Neural progenitor cell (in vitro differentiated cells): Measurements from ENCODE around the gene CCDC3.

Source experiments
- EZH2 ChIP-seq: fragments of 200-600 bp; sonication (generic); IDR thresholded peaks from 2 replicates; pipeline ENCODE4 v1.6.1; 2017; ENCODE audit warnings: antibody characterized with exemption, mild to moderate bottlenecking, moderate library complexity
- EZH2phosphoT487 ChIP-seq: fragments of 200-600 bp; sonication (generic); IDR thresholded peaks from 2 replicates; pipeline ENCODE4 v1.6.1; 2017; ENCODE audit warnings: antibody characterized with exemption
- TF ChIP-seq, protein P1 (sequence below): fragments of 200-600 bp; sonication (generic); IDR thresholded peaks from 2 replicates; pipeline ENCODE4 v1.5.1; 2017; ENCODE audit warnings: antibody characterized with exemption, mild to moderate bottlenecking

DNA sequence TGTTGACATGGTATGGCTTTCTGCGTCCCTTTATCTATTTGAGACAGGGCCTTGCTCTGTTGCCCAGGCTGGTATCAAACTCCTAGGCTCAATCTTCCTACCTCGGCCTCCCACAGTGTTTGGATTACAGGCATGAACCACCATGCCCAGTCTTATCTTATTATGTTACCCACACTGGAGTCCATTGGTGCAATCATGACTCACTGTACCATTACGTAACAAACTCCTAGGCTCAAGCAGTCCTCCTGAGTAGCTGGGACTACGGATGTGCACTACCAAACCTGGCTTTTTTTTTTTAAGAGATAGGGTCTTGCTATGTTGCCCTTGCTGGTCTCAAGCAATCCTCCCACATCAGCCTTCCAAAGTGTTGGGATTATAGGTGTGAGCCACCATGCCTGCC, 66.7 kb downstream of the CCDC3 start:
- TF ChIP-seq, protein P1, sequence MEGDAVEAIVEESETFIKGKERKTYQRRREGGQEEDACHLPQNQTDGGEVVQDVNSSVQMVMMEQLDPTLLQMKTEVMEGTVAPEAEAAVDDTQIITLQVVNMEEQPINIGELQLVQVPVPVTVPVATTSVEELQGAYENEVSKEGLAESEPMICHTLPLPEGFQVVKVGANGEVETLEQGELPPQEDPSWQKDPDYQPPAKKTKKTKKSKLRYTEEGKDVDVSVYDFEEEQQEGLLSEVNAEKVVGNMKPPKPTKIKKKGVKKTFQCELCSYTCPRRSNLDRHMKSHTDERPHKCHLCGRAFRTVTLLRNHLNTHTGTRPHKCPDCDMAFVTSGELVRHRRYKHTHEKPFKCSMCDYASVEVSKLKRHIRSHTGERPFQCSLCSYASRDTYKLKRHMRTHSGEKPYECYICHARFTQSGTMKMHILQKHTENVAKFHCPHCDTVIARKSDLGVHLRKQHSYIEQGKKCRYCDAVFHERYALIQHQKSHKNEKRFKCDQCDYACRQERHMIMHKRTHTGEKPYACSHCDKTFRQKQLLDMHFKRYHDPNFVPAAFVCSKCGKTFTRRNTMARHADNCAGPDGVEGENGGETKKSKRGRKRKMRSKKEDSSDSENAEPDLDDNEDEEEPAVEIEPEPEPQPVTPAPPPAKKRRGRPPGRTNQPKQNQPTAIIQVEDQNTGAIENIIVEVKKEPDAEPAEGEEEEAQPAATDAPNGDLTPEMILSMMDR: no peak
- TF ChIP-seq EZH2 (no peak), EZH2phosphoT487 (no peak)
